Dermis microvascular lymphatic vessel endothelial cell (primary cell): ENCODE results near the gene ATG5. TPM values are rescaled to one million over a fixed set of nuclear protein-coding genes. Genes with fewer than 3 reads are reported as not detected.
"Not testable (repeated sequence)": the region's sequence is repeated elsewhere in the genome, so short reads cannot be mapped to it uniquely, and the experiment has no call there.

Source experiments
- DNase-seq, 2 donors: peaks; one replicate each; pipeline versions ENCODE4 v3.0.0 to v3.0.0-alpha.2; 2010; ENCODE audit warnings: low read depth in 2 of 2
- total RNA-seq: library from RNA; depleted of rRNA; stranded (reverse); fragments of >200 nt; gene quantifications from 2 replicates; pipeline ENCODE4 v1.2.1, GENCODE V29; 2014

The ATG5 gene
- total RNA-seq, 1 donor from 2014 or later = 49.9 TPM

GRCh38 chr6:106309766-106310373, 15.7 kb downstream of the ATG5 start:
- peak; percentile 12 to 31 for DNase-seq

DNA sequence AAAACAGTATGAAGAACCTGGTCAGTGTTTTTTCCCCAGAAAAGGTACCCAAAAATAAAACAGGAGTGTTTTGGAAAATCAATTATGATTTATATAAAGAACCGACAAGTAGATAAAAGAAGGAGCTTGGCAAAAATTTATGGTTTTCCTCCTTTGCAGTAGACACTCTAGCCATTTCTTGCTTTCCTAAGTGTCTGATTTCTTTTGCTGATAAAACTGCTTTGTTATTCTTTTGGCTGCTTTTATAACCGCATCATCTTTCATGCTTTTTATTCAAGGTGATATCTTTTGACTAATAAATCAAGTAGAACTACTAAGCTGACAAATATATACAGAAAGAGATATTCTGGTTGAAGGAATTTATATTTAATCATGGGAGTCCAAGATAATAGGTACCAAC, 16.6 kb downstream of the ATG5 start:
- no peak for DNase-seq

- no peak for DNase-seq
Measured at GRCh38 chr6:106305740-106306139, 19.8 kb downstream of the ATG5 start.

- DNase-seq = peak; percentile 16 to 48
Measured at GRCh38 chr6:106300944-106301343, 24.6 kb downstream of the ATG5 start.

DNA sequence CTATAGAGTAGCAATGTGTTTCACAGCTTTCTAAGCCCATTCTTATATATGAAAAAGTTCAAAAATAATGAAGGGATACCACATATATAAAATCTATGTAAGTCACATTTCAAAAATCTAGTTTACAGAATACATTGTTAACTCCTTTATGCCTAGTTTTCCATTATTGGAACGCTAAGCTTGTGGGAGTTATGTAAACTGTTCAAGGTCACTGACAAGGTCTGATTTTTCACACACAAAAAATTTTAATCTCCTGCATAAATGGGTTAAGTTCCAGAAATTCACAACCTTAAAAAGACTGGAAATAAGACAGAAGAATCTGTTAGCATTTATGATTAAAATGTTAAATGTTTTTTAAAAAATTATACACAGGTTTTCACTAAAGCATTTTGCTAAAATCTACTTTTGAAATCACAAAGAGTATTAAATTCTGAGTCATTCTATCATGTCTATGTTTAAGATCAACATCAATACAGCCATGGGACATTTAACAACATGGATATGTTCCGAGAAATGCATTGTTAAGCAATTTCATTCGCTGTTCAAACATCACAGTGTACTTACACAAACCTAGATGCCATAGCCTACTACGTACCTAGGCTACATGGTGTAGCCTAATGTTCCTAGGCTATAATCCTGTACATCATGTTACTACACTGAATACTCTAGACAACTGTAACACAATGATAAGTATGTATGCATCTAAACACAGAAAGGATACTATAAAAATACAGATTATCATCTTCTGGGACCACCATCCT, 25.4 kb downstream of the ATG5 start:
- DNase-seq = no peak

- DNase-seq = no peak
Measured at GRCh38 chr6:106293116-106293515, 32.4 kb downstream of the ATG5 start.

DNA sequence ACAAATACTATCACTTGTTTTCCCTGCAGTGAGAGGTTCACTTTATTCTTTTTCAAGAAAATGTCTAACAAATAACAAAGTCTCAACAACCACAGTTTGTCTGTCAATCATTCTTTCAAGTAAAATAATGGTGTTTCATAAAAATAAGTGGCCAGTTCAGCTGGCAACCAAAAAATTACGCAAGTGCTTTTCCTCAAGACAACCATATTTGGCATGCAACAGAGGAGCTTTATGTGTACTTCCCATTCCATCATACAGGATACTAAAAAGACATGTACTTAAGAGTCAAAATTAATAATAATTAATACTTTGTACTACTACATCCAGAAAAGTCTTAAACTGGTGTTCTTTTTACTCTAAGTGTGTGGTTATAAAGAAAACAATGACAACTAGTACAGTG, 34.6 kb downstream of the ATG5 start:
- no peak for DNase-seq

GRCh38 chr6:106290032-106290431, 35.5 kb downstream of the ATG5 start:
- DNase-seq = no peak

- no peak for DNase-seq
Measured at GRCh38 chr6:106287215-106287614, 38.3 kb downstream of the ATG5 start.

GRCh38 chr6:106286746-106287145, 38.8 kb downstream of the ATG5 start:
- DNase-seq = no peak

- DNase-seq = no peak
Measured at GRCh38 chr6:106283481-106283880, 42.1 kb downstream of the ATG5 start.

- DNase-seq = no peak
Measured at GRCh38 chr6:106281661-106282060, 43.9 kb downstream of the ATG5 start.

DNA sequence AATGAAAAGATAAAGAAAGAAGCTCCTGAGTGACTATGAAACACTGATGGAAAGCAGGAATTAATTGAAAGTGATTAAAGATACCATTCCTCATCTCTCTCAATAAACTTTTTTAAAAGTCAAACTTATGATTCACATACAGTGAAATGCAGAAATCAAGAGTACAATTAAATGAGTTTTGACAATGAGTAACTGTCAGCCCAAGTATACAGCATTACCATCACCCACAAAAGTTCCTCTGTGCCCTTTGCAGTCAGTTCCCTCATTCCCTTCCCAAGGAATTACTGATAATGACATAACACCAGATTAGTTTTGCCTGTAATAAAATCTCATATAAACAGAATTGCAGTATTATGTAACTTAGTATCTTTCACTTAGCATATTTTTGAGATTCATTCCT, 44.5 kb downstream of the ATG5 start:
- DNase-seq = no peak

GRCh38 chr6:106279179-106279578, 46.4 kb downstream of the ATG5 start:
- DNase-seq = no peak

DNA sequence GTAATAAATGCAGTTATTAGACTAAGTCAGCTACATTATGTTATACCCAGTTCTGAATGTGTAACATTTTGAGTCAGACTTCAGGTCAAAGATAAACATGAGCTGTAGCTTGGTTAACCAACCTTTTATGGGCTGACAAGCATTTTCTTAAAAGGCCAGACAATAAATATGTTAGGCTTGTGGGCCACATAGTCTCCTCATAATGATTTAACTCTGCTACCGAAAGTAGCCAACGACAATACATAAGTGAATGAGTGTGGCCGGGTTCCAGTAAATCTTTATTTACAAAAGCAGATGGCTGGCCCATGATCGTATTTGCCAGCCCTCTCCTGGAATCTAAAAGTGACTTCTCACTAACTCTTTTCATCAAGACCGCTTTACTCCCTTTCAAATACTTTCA, 49.9 kb downstream of the ATG5 start:
- DNase-seq = no peak

DNA sequence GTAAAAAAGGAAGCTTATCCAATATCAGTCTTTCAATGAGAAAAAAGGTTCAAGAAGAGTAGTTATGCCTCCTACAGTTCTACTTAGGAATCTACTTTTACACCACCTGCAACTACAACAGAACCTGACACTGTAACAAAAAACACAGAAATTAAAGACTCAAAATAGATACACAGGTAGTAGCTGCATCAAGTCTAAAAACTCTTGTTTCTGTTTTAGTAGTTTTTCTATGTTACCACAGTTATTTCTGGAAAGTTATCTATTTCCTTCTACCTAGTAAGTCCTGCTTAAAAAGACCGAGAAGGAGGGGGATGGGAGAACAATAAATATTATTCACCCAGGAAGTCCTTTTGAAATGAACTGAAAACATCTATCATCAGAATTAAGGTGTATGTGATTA, 52.5 kb downstream of the ATG5 start:
- no peak for DNase-seq

DNA sequence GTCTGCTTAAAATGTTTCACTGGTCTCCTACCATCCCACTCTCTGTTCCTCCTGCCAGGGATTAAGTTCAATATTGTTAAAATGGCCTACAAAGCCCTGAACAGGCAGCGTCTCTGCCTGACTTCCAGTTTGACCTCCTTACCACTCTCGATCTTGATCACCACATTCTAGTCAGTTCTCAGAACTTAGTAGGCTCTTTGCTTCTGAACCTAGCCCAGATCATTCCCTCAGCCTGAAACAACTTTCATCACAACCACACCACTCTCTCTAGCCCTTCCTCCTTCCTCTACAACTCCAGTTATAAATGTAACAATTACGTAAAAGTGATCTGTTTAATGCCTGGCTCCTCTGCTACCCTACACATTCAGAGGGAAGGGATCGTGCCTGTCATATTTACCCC, 53.3 kb downstream of the ATG5 start:
- DNase-seq = no peak

- DNase-seq = no peak
Measured at GRCh38 chr6:106270414-106270813, 55.1 kb downstream of the ATG5 start.

GRCh38 chr6:106269268-106269919, 56.2 kb downstream of the ATG5 start:
- not testable (repeated sequence) for DNase-seq

DNA sequence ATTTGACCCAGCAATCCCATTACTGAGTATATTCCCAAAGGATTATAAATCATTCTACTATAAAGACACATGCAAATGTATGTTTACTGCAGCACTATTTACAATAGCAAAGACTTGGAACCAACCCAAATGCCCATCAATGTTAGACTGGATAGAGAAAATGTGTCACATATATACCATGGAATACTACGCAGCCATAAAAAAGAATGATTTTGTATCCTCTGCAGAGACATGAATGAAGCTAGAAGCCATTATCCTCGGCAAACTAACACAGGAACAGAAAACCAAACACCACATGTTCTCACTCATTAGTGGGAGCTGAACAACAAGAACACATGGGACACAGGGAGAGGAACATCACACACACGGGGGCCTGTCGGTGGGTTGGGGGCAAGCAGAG, 57.1 kb downstream of the ATG5 start:
- not testable (repeated sequence) for DNase-seq

- DNase-seq = not testable (repeated sequence)
Measured at GRCh38 chr6:106264433-106264832, 61.1 kb downstream of the ATG5 start.

DNA sequence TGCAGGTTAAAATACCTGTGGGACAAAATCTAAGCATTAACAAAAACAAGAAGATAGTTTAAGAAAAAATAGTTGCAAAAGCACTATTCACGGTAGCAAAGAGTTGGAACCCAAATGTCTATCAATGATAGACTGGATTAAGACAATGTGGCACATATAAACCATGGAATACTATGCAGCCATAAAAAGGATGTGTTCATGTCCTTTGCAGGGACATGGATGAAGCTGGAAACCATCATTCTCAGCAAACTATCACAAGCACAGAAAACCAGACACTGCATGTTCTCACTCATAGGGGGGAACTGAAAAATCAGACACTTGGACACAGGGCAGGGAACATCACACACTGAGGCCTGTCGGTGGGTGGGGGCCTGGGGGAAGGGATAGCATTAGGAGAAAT, 65.8 kb downstream of the ATG5 start:
- DNase-seq = not testable (repeated sequence)

DNA sequence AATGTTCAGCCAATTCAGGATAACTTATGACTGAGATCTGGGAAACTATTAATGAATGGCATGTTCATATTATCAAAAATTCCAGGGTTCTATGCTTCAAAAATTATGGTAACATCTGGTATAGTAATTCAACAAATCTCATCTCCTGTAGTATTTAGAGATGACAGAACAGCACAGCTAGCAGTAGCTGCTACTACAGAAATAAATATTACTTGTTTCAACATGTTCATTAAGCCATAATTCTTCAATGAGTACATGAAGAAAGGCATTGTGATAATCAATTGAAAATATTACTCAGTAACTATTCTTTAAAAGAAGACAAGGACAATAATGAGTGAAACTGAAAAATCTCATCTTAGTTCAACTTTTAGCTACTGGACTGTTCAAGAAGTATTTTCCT, 66.8 kb downstream of the ATG5 start:
- no peak for DNase-seq
